ENCODE results near the gene S100A5.

Gene S100A5

DNA sequence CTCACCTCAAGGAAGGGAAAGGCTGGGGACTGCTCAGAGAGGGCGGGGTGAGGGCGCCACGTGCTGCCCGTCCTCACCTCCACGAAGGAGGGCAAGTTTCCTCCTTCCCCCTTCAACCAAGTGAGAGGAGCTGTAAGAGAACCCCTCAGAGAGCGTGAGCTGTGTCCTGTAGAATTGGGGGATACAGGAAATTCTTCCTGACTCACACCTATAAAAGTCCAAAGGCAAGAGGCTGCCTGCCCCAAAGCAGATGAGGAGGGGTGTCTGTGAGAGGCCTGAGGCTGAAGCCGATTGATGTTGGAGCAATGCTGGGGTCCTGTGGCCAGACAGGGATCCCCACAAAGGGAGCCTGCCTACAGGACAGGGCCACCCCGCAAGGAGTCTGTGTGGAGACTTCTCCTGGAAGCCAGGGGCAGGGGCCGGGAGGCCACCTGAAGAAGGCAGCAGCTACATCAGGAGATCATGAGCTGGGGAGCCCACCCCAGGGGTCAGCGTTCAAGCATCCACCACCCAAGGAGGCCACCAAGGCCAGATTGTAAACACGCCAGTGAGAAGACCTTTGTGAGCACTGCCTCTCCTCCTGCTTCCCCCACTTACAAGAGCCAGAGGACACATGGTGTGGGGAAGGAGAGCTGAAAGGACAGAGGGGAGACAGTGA is 32.7 kb downstream of the S100A5 start:
- TF ChIP-seq, protein P1, sequence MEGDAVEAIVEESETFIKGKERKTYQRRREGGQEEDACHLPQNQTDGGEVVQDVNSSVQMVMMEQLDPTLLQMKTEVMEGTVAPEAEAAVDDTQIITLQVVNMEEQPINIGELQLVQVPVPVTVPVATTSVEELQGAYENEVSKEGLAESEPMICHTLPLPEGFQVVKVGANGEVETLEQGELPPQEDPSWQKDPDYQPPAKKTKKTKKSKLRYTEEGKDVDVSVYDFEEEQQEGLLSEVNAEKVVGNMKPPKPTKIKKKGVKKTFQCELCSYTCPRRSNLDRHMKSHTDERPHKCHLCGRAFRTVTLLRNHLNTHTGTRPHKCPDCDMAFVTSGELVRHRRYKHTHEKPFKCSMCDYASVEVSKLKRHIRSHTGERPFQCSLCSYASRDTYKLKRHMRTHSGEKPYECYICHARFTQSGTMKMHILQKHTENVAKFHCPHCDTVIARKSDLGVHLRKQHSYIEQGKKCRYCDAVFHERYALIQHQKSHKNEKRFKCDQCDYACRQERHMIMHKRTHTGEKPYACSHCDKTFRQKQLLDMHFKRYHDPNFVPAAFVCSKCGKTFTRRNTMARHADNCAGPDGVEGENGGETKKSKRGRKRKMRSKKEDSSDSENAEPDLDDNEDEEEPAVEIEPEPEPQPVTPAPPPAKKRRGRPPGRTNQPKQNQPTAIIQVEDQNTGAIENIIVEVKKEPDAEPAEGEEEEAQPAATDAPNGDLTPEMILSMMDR (conservative IDR thresholded peaks at IDR 0.05; ENCODE audit: low read length), result no peak
- TF ChIP-seq EZH2phosphoT487 (IDR thresholded peaks at IDR 0.05; ENCODE audit: borderline replicate concordance), result no peak
- H2AFZ ChIP-seq (ENCODE audit: low read length), result no peak overlapping the region
- H3K27me3 ChIP-seq (ENCODE audit: insufficient read depth, low read length, poor library complexity, severe bottlenecking), result no peaks in the 10 kb centered on the region
- H4K20me1 ChIP-seq (ENCODE audit: insufficient read depth, low read length, poor library complexity, severe bottlenecking), result no peaks in the 10 kb centered on the region
- H3K4me1 ChIP-seq (ENCODE audit: insufficient read depth, low read length, poor library complexity, severe bottlenecking), result peaks cover 10% of the 10 kb centered on the region
- H3K79me2 ChIP-seq (ENCODE audit: insufficient read depth, low read length), result no peaks in the 10 kb centered on the region
- no peaks in the 10 kb centered on the region for H3K9me3 ChIP-seq (ENCODE audit: insufficient read depth, low read depth, low read length)
- H3K9ac ChIP-seq (ENCODE audit: low read depth, low read length, poor library complexity, severe bottlenecking), result no peak overlapping the region
- no peaks in the 10 kb centered on the region for H3K9me2 ChIP-seq (replicated peaks; ENCODE audit: low read depth, low read length)
- H3K4me2 ChIP-seq (ENCODE audit: low read depth, low read length, poor library complexity, severe bottlenecking), result no peak overlapping the region
- H3K4me3 ChIP-seq (ENCODE audit: low read length, poor library complexity, severe bottlenecking), result no peak overlapping the region
- H3F3A ChIP-seq (ENCODE audit: low read depth), result no peaks in the 10 kb centered on the region
- H3K36me3 ChIP-seq (ENCODE audit: insufficient read depth, low read length), result no peaks in the 10 kb centered on the region

DNA sequence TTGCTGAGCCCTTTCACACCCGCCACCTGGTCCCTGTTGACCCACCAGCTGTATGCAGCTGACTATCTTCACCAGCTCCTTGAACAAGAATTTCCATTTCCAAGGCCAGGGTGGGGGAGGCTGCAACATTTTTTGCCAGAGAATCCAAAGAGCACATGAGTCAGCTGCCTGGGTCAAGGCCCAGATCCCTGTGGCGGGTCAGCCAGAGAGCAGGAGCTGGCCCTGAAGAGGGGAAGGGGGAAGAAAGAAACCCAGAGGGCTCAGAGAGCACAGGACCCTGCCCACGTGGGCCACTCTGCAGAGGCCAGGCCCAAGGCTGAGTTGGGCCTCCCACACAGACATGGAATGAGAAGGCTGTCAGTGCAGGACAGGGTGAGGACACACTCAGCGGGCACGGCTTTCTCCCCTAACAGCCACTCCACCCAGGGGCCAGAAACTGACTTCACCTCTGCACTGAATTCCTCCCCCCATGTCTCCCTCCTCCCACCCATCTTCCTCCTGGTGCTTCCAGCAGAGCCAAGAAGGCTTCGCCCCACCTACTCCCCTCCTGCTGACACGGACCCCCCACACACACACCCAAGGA is 33.8 kb downstream of the S100A5 start:
- Histone ChIP-seq H2AFZ (ENCODE audit: low read length) (no peak overlapping the region), H3F3A (ENCODE audit: low read depth) (no peaks in the 10 kb centered on the region), H4K20me1 (ENCODE audit: insufficient read depth, low read length, poor library complexity, severe bottlenecking) (no peaks in the 10 kb centered on the region), H3K9me2 (replicated peaks; ENCODE audit: low read depth, low read length) (no peaks in the 10 kb centered on the region), H3K4me3 (ENCODE audit: low read length, poor library complexity, severe bottlenecking) (no peak overlapping the region), H3K36me3 (ENCODE audit: insufficient read depth, low read length) (no peaks in the 10 kb centered on the region), H3K4me2 (ENCODE audit: low read depth, low read length, poor library complexity, severe bottlenecking) (no peak overlapping the region), H3K79me2 (ENCODE audit: insufficient read depth, low read length) (no peaks in the 10 kb centered on the region), H3K9ac (ENCODE audit: low read depth, low read length, poor library complexity, severe bottlenecking) (no peak overlapping the region), H3K9me3 (ENCODE audit: insufficient read depth, low read depth, low read length) (no peaks in the 10 kb centered on the region), H3K4me1 (ENCODE audit: insufficient read depth, low read length, poor library complexity, severe bottlenecking) (peaks cover 4% of the 10 kb centered on the region), H3K27me3 (ENCODE audit: insufficient read depth, low read length, poor library complexity, severe bottlenecking) (no peaks in the 10 kb centered on the region)
- TF ChIP-seq, protein P1 (conservative IDR thresholded peaks at IDR 0.05; ENCODE audit: low read length), result no peak
- no peak for TF ChIP-seq EZH2phosphoT487 (IDR thresholded peaks at IDR 0.05; ENCODE audit: borderline replicate concordance)

DNA sequence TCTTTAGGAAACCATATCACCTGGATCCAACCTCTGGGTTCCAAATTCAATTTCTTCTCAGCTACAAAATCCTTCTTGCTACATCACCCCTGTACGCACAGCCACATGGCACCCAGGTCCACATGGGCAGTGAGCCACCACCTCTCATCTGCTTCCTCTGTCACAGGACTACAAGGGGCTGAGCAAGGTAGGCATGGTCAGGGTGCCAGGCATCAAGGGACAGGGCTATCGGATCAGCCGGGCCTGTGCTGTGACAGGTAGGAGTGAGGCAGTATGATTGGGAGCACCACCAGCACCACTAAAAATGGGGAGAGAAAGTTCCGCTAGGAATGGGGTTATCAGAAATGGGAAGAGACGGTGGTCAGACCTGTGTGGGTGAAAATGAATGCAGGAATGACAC is 34.3 kb downstream of the S100A5 start:
- no peak overlapping the region for H3K4me2 ChIP-seq (ENCODE audit: low read depth, low read length, poor library complexity, severe bottlenecking)
- H3K9me2 ChIP-seq (replicated peaks; ENCODE audit: low read depth, low read length), result no peaks in the 10 kb centered on the region
- TF ChIP-seq EZH2phosphoT487 (IDR thresholded peaks at IDR 0.05; ENCODE audit: borderline replicate concordance), result no peak
- TF ChIP-seq, protein P1 (conservative IDR thresholded peaks at IDR 0.05; ENCODE audit: low read length), result no peak

More for the DNA sequence above, 34.3 kb downstream of the S100A5 start:
- H3K79me2 ChIP-seq (ENCODE audit: insufficient read depth, low read length), result no peaks in the 10 kb centered on the region
- peaks cover 4% of the 10 kb centered on the region for H3K4me1 ChIP-seq (ENCODE audit: insufficient read depth, low read length, poor library complexity, severe bottlenecking)
- H3K4me3 ChIP-seq (ENCODE audit: low read length, poor library complexity, severe bottlenecking), result no peak overlapping the region
- no peaks in the 10 kb centered on the region for H3K27me3 ChIP-seq (ENCODE audit: insufficient read depth, low read length, poor library complexity, severe bottlenecking)
- H4K20me1 ChIP-seq (ENCODE audit: insufficient read depth, low read length, poor library complexity, severe bottlenecking), result no peaks in the 10 kb centered on the region
- no peak overlapping the region for H3K9ac ChIP-seq (ENCODE audit: low read depth, low read length, poor library complexity, severe bottlenecking)
- no peaks in the 10 kb centered on the region for H3F3A ChIP-seq (ENCODE audit: low read depth)
- H2AFZ ChIP-seq (ENCODE audit: low read length), result no peak overlapping the region
- H3K9me3 ChIP-seq (ENCODE audit: insufficient read depth, low read depth, low read length), result no peaks in the 10 kb centered on the region
- no peaks in the 10 kb centered on the region for H3K36me3 ChIP-seq (ENCODE audit: insufficient read depth, low read length)
